Endothelial cell of umbilical vein (primary cell): Measurements from ENCODE around the gene DPY19L3. TPM values are rescaled to one million over a fixed set of nuclear protein-coding genes. Genes with fewer than 3 reads are reported as not detected.

Experiments used
- BruUV-seq: library from RNA; stranded (reverse); fragments of 400-500 nt; replicated peaks from 2 replicates; lab custom pipeline; 2021; lab: Mats Ljungman, UMichigan
- CTCF ChIA-PET: fragments of 300-600, 350-600 bp; sonication (Branson Sonifier 250); formaldehyde crosslinking; loops from one replicate; lab custom pipeline; 2021; ENCODE audit warnings: antibody characterized with exemption, inconsistent platforms; lab: Charles Lee
- POLR2A ChIA-PET: fragments of 300-600, 350-600 bp; sonication (Branson Sonifier 250); formaldehyde crosslinking; loops from one replicate; lab custom pipeline; 2021; ENCODE audit warnings: antibody characterized with exemption, inconsistent platforms; lab: Charles Lee
- DNase-seq: peaks from one replicate; pipeline ENCODE4 v3.0.0-alpha.2; 2011; ENCODE audit warnings: low read depth, low spot score
- FAIRE-seq: peaks from 2 replicates; lab custom pipeline; 2011; peaks lifted over from hg19 to GRCh38; lab: Jason Lieb, UNC
- H2AFZ ChIP-seq: 2 replicates; pipeline ENCODE4 v1.6.0; 2012; ENCODE audit warnings: low read depth, low read length, control low read depth, inconsistent platforms
- H3K27ac ChIP-seq: 2 replicates; pipeline ENCODE4 v1.5.1; 2011; ENCODE audit warnings: low read depth, mild to moderate bottlenecking, control low read depth, low read length, moderate library complexity; ENCODE audit not compliant: insufficient read depth
- H3K27me3 ChIP-seq, 2 experiments: 2 replicates each; pipeline versions ENCODE4 v1.6.0 to v1.6.1; 2011; ENCODE audit warnings: low read length in 2 of 2, mixed read lengths in 1 of 2; ENCODE audit not compliant: control insufficient read depth in 2 of 2, insufficient read depth in 2 of 2
- H3K36me3 ChIP-seq, 2 experiments: 2 replicates in 1 of 2; 3 replicates in 1 of 2; pipeline ENCODE4 v1.5.1; 2011; ENCODE audit warnings: low read length in 2 of 2, mild to moderate bottlenecking in 1 of 2, moderate library complexity in 1 of 2; ENCODE audit not compliant: control insufficient read depth in 2 of 2, insufficient read depth in 2 of 2; ENCODE audit errors: extremely low read depth in 1 of 2
- H3K4me1 ChIP-seq: 3 replicates; pipeline ENCODE4 v1.5.1; 2011; ENCODE audit warnings: mild to moderate bottlenecking, low read length; ENCODE audit not compliant: control insufficient read depth, insufficient read depth; ENCODE audit errors: extremely low read depth
- H3K4me2 ChIP-seq: 2 replicates; pipeline ENCODE4 v1.6.1; 2011; ENCODE audit warnings: low read length, control low read depth, mixed read lengths; ENCODE audit not compliant: insufficient read depth
- H3K4me3 ChIP-seq, 3 experiments: fragments of 200-600 bp in 1 of 3; sonication (generic), shearing (Covaris generic) in 1 of 3; replicated peaks in 1 of 3; 2 replicates each; pipeline ENCODE4 v1.5.1; 2011 to 2016; ENCODE audit warnings: control low read depth in 3 of 3, low read length in 3 of 3, mild to moderate bottlenecking in 2 of 3, inconsistent platforms in 1 of 3, low read depth in 1 of 3, moderate library complexity in 1 of 3; ENCODE audit not compliant: insufficient read depth in 1 of 3
- H3K79me2 ChIP-seq: 2 replicates; pipeline ENCODE4 v1.6.0; 2012; ENCODE audit warnings: low read length, inconsistent platforms; ENCODE audit not compliant: control insufficient read depth, insufficient read depth
- H3K9ac ChIP-seq: replicated peaks from 2 replicates; pipeline ENCODE3; 2011; ENCODE audit warnings: low read length, control low read depth; ENCODE audit not compliant: insufficient read depth; ENCODE audit errors: extremely low read depth
- H3K9me1 ChIP-seq: replicated peaks from 3 replicates; pipeline ENCODE4 v1.6.0; 2011; ENCODE audit warnings: mild to moderate bottlenecking, low read length; ENCODE audit not compliant: control insufficient read depth, insufficient read depth; ENCODE audit errors: extremely low read depth
- H3K9me3 ChIP-seq: replicated peaks from 2 replicates; pipeline ENCODE4 v1.5.1; 2012; ENCODE audit warnings: low read length, inconsistent platforms; ENCODE audit not compliant: control insufficient read depth, insufficient read depth
- H4K20me1 ChIP-seq: replicated peaks from 2 replicates; pipeline ENCODE3; 2011; ENCODE audit warnings: mild to moderate bottlenecking, low read length; ENCODE audit not compliant: control insufficient read depth, insufficient read depth; ENCODE audit errors: extremely low read depth
- EZH2 ChIP-seq: IDR thresholded peaks from 2 replicates; pipeline ENCODE4 v1.6.1; 2012; ENCODE audit warnings: borderline replicate concordance, low read depth, mild to moderate bottlenecking, moderate library complexity, low read length, inconsistent platforms; ENCODE audit not compliant: severe bottlenecking
- FOS ChIP-seq: IDR thresholded peaks from 2 replicates; pipeline ENCODE4 v1.6.1; 2011; ENCODE audit warnings: mild to moderate bottlenecking, low read length, moderate library complexity, borderline replicate concordance; ENCODE audit not compliant: insufficient read depth
- GATA2 ChIP-seq: IDR thresholded peaks from 2 replicates; pipeline ENCODE4 v1.7.0; 2011; ENCODE audit warnings: low read depth, mild to moderate bottlenecking, moderate library complexity, mixed read lengths, low read length; ENCODE audit not compliant: insufficient read length, insufficient read depth
- MYC ChIP-seq: IDR thresholded peaks from one replicate; pipeline ENCODE4 v1.6.1; 2011; ENCODE audit warnings: mild to moderate bottlenecking, low read depth, low read length
- POLR2A ChIP-seq: IDR thresholded peaks from 2 replicates; pipeline ENCODE4 v1.6.1; 2012; ENCODE audit warnings: low read depth, mild to moderate bottlenecking, control low read depth, low read length
- POLR2AphosphoS5 ChIP-seq: IDR thresholded peaks from 2 replicates; pipeline ENCODE4 v1.6.1; 2012; ENCODE audit warnings: low read depth, mild to moderate bottlenecking, control low read depth, low read length, moderate library complexity; ENCODE audit not compliant: insufficient read depth
- dilution Hi-C: fragments of 300-500 bp; cut with MboI; formaldehyde crosslinking; loops from one replicate; pipeline ENCODE4 v1.15.0; 2019; ENCODE audit warnings: low sequenced_read_pairs; ENCODE audit not compliant: extremely low pct_ligation_motif_present
- intact Hi-C: fragments of 100-400 bp; cut with micrococcal nuclease; formaldehyde crosslinking; loops from one replicate; pipeline ENCODE4 v1.10.0; 2022
- polyA plus RNA-seq, 4 experiments: library from polyadenylated mRNA; depleted of rRNA in 3 of 4; stranded (reverse) in 3 of 4; unstranded in 1 of 4; fragments of >200 nt; gene quantifications; 2 replicates each; pipeline versions ENCODE4 v1.2.1 to v1.2.3, GENCODE V29; 2011 to 2012; ENCODE audit warnings: missing spikeins in 1 of 4
- total RNA-seq: library from RNA; stranded (reverse); gene quantifications from 2 replicates; pipeline ENCODE4 v1.2.3, GENCODE V29; 2021
- TF ChIP-seq, protein P1 (sequence below), 2 donors: IDR thresholded peaks; 1 replicate in 1 of 2; 2 replicates in 1 of 2; pipeline ENCODE4 v1.5.1; 2011; ENCODE audit warnings: low read length in 2 of 2, mild to moderate bottlenecking in 2 of 2, moderate library complexity in 2 of 2, control low read depth in 1 of 2, inconsistent platforms in 1 of 2, low read depth in 1 of 2; ENCODE audit not compliant: insufficient read depth in 1 of 2; ENCODE audit errors: extremely low read depth in 1 of 2
- TF ChIP-seq, protein P2 (sequence below): IDR thresholded peaks from 2 replicates; pipeline ENCODE4 v1.6.1; 2011; ENCODE audit not compliant: insufficient read depth, insufficient read length

DPY19L3 gene
- total and polyA plus RNA-seq, 2 donors (not counting 3 experiments of a cell fraction or from before 2014, with no cell fraction given): 36.1 to 39.5 TPM

DNA sequence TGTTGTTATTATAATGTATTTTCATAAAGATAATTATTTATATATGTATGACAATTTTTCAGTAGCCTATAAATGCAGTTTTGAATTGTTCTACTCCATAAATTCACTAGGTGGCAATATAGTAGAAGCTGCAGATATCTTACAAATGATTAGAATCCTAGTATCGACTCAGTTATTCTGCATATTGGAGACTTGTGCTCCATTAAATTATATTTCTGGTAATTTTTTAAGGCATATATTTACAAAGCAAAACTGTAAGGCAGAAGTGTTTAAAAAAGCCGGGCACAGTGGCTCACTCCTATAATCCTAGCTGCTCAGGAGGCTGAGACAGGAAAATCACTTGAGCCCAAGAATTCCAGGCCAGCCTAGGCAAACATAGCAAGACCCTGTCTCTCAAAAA, 58.7 kb downstream of the DPY19L3 start:
- H3K27ac ChIP-seq: no peak overlapping the region
- no peaks in the 10 kb centered on the region for H3K27me3 ChIP-seq
- H3K9ac ChIP-seq: no peak overlapping the region
- H3K4me2 ChIP-seq: no peak overlapping the region
- intact Hi-C loops: loop anchor here (10.0 kb wide), 1 partner anchor 111 kb away; no protein-coding TSS in a partner anchor
- ChIA-PET CTCF (interaction anchor here (0.6 to 2.9 kb wide), 8 partner anchors 9 to 1797 kb away, joined by 3 to 19 read pairs (median 4); no protein-coding TSS in a partner anchor), POLR2A (no interaction called here)
- no peaks in the 10 kb centered on the region for H3K79me2 ChIP-seq
- no peaks in the 10 kb centered on the region for H3K36me3 ChIP-seq
- FAIRE-seq (peak; percentile 8), DNase-seq (peak; percentile 21)
- BruUV-seq: no TSS peak
- no peaks in the 10 kb centered on the region for H3K9me1 ChIP-seq
- TF ChIP-seq POLR2AphosphoS5: no peak
- TF ChIP-seq MYC: no peak
- no peak for TF ChIP-seq FOS
- TF ChIP-seq EZH2: no peak
- TF ChIP-seq, protein P1, sequence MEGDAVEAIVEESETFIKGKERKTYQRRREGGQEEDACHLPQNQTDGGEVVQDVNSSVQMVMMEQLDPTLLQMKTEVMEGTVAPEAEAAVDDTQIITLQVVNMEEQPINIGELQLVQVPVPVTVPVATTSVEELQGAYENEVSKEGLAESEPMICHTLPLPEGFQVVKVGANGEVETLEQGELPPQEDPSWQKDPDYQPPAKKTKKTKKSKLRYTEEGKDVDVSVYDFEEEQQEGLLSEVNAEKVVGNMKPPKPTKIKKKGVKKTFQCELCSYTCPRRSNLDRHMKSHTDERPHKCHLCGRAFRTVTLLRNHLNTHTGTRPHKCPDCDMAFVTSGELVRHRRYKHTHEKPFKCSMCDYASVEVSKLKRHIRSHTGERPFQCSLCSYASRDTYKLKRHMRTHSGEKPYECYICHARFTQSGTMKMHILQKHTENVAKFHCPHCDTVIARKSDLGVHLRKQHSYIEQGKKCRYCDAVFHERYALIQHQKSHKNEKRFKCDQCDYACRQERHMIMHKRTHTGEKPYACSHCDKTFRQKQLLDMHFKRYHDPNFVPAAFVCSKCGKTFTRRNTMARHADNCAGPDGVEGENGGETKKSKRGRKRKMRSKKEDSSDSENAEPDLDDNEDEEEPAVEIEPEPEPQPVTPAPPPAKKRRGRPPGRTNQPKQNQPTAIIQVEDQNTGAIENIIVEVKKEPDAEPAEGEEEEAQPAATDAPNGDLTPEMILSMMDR (IDR thresholded peaks at IDR 0.05; ENCODE audit: extremely low read depth in 1 of 2, insufficient read depth in 1 of 2, low read depth in 1 of 2, low read length in 2 of 2): peak; percentile 4 to 16
- TF ChIP-seq, protein P2, sequence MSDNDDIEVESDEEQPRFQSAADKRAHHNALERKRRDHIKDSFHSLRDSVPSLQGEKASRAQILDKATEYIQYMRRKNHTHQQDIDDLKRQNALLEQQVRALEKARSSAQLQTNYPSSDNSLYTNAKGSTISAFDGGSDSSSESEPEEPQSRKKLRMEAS: no peak
- TF ChIP-seq POLR2A: no peak
- TF ChIP-seq GATA2: no peak
- H3K4me3 ChIP-seq: no peak overlapping the region
- H3K4me1 ChIP-seq: no peaks in the 10 kb centered on the region
- no peak overlapping the region for H2AFZ ChIP-seq
- H4K20me1 ChIP-seq: no peaks in the 10 kb centered on the region
- H3K9me3 ChIP-seq: no peaks in the 10 kb centered on the region
- dilution Hi-C loops: no loop called here
